Left lobe of liver (tissue), 2 donors: ENCODE data around the gene TP53BP2. TPM values are rescaled to one million over a fixed set of nuclear protein-coding genes. Genes with fewer than 3 reads are reported as not detected.
"Not testable (repeated sequence)": the region's sequence is repeated elsewhere in the genome, so short reads cannot be mapped to it uniquely, and the experiment has no call there.

Experiments
- ATAC-seq: fragments of 200-7000 bp; cut with Tn5 transposase; one replicate; pipeline ENCODE4 v1.9.1; 2020; ENCODE audit warnings: mild to moderate bottlenecking, moderate library complexity
- DNase-seq: peaks from one replicate; pipeline ENCODE4 v3.0.0-alpha.2; 2020; ENCODE audit warnings: low spot score
- total RNA-seq: library from RNA; stranded (reverse); gene quantifications from one replicate; pipeline ENCODE4 v1.2.1, GENCODE V29; 2021
- donor health status: DM: no; HTN: no; CAD: no; lungs with moderate emphysema.
- donor health status: DM: no; HTN: yes; CAD: no.

TP53BP2 gene
- total RNA-seq, 1 donor from 2014 or later = 11.6 TPM

- no peak for DNase-seq
- peak; percentile 7 for ATAC-seq
Measured at GRCh38 chr1:223750730-223751570, 94.8 kb downstream of the TP53BP2 start.

GRCh38 chr1:223748773-223749733 lies 96.7 kb downstream of the TP53BP2 start:
- ATAC-seq (peak; percentile 95), DNase-seq (peak; percentile 71)

- peak; percentile 14 for ATAC-seq
- no peak for DNase-seq
Measured at GRCh38 chr1:223748405-223748772, 97.4 kb downstream of the TP53BP2 start.

GRCh38 chr1:223747838-223748335 lies 97.9 kb downstream of the TP53BP2 start:
- ATAC-seq (peak; percentile 33), DNase-seq (peak; percentile 49)

GRCh38 chr1:223745731-223746130 lies 100.0 kb downstream of the TP53BP2 start:
- no peak for ATAC-seq
- no peak for DNase-seq

- DNase-seq (no peak), ATAC-seq (no peak)
Measured at GRCh38 chr1:223742856-223743517, 102.8 kb downstream of the TP53BP2 start.

- DNase-seq (no peak), ATAC-seq (no peak)
Measured at GRCh38 chr1:223741861-223742260, 103.9 kb downstream of the TP53BP2 start.

- ATAC-seq, DNase-seq: not testable (repeated sequence)
Measured at GRCh38 chr1:223740038-223740736, 105.6 kb downstream of the TP53BP2 start.

GRCh38 chr1:223739366-223740037 lies 106.2 kb downstream of the TP53BP2 start:
- ATAC-seq = no peak
- no peak for DNase-seq

GRCh38 chr1:223738465-223739365 lies 107.0 kb downstream of the TP53BP2 start:
- DNase-seq (no peak), ATAC-seq (peak; percentile 25)

- no peak for ATAC-seq
- no peak for DNase-seq
Measured at GRCh38 chr1:223737342-223737741, 108.4 kb downstream of the TP53BP2 start.

- DNase-seq, ATAC-seq: not testable (repeated sequence)
Measured at GRCh38 chr1:223736638-223737037, 109.1 kb downstream of the TP53BP2 start.

GRCh38 chr1:223733898-223734852 lies 111.6 kb downstream of the TP53BP2 start:
- DNase-seq = no peak
- ATAC-seq = no peak

- no peak for DNase-seq
- peak; percentile 20 for ATAC-seq
Measured at GRCh38 chr1:223732993-223733798, 112.6 kb downstream of the TP53BP2 start.

GRCh38 chr1:223731133-223731770 lies 114.5 kb downstream of the TP53BP2 start:
- ATAC-seq (peak; percentile 18), DNase-seq (no peak)

GRCh38 chr1:223730479-223731132 lies 115.1 kb downstream of the TP53BP2 start:
- DNase-seq = no peak
- ATAC-seq = no peak
